ENCODE data around the gene CHST6. TPM values are rescaled to one million over a fixed set of nuclear protein-coding genes. Genes with fewer than 3 reads are reported as not detected.

Gene CHST6
- total RNA-seq (2022; extraction: Qiagen RNA extraction) = 0.10 to 0.27 TPM (median 0.16 TPM) in 5 replicates

DNA sequence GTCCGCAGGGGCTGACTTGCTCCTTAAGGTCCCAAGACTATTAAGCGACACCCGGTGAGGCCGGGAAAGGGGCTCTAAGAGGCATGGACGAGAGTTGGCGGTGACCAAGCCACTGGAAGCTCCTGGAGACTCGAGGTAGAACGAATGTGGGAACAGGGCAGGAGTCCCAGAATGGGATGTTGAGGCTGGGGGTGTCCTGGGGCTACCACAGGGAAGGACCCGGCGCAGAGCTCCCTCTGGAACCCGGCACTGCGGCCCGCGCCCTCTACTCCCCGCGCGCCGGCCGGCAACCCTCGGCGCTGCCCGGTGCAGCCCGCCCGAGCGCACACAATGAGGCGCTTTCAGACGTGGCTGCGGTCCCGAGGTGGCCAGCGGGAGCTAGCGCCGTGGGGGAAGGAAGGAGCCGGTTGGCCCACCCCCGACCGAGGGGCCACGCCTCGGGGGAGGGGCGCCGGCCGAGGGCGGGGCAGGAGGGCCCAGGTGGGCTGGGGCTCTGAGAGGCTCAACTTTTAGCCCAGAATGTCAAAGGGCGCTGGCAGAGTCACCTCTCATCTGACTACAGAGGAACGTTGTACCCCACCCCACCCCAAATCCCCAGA is at the start of gene CHST6:
TSS of gene CHST6 (minus strand) at position 366 of the 599 bp plus-strand sequence. CDS start 15,613 bp downstream, outside the sequence.

GRCh38 chr16:75535901-75536300 is 40.7 kb upstream of the CHST6 start, which contains the start of gene CHST5:
CHST5 (minus strand) TSS chr16:75536108; CDS start chr16:75530384, 5,724 bp downstream.

DNA sequence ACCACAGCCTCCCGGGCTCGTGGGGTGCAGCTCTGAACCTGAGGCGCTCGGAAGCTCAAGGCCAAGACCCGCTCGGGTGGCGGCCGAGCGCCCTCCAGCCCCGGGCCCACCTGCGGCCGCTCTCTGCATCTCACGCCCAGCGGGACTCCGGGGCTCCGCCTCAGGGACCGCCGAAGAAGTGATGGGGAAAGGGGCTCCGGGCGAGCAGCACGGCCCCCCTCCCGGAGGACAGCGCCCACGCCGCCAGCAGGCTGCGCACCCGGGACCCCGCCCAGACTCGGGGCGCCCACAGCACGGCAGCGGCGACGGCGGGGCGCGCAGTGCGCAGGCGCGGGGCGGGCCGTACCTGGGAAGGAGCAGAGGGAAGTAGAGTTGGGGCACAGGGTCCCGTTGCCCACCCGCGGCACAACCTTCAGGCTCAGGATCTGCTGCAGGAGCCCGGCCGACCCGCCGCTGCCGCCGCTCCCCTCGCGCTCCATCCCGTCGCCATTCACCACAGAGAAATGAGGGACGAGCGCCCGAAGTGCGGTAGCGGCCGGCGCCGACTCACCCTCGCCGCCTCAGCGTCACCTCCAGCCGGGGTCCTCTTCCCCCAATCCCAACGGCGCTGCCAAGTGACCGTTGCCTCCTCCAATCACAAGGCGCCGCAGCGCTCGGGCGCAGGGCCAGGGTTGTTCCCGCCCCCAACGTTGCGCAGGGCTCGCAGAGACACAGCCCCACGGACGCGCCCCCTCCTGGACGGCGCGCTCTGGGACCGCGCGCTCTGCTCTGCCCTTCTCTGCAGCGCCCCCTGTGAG is 30.9 kb downstream of the CHST6 start, which contains the start of gene TMEM170A:
TSS of gene TMEM170A (minus strand) at position 568 of the 797 bp plus-strand sequence. CDS start at position 479, 89 bp downstream.

GRCh38 chr16:75432828-75433731 is 62.2 kb downstream of the CHST6 start, which contains the start of gene CFDP1:
CFDP1 (minus strand) TSS chr16:75433503; CDS start chr16:75433352, 151 bp downstream.

Other genes with a start within 250 kb of the CHST6 start
- gene BCAR1, start 243.8 kb downstream of the CHST6 start, total RNA-seq (2022; extraction: Qiagen RNA extraction) = 106 to 126 TPM (median 117 TPM) in 5 replicates
- 65.1 to 75.3 TPM (median 67.1 TPM) in 5 replicates for gene CFDP1, start 61.9 kb downstream of the CHST6 start, total RNA-seq (2022; extraction: Qiagen RNA extraction)
- 14.0 to 16.6 TPM (median 14.8 TPM) in 5 replicates for gene TMEM170A, start 30.8 kb downstream of the CHST6 start, total RNA-seq (2022; extraction: Qiagen RNA extraction)
- 0.16 to 0.35 TPM (median 0.29 TPM) in 3 of 5 replicates, not detected in the others for gene CHST5, start 40.7 kb upstream of the CHST6 start, total RNA-seq (2022; extraction: Qiagen RNA extraction)
- 7.4 to 9.9 TPM (median 9.1 TPM) in 5 replicates for gene TMEM231, start 60.8 kb upstream of the CHST6 start, total RNA-seq (2022; extraction: Qiagen RNA extraction)
- gene GABARAPL2, start 70.9 kb upstream of the CHST6 start, total RNA-seq (2022; extraction: Qiagen RNA extraction) = 80.7 to 90.0 TPM (median 88.0 TPM) in 5 replicates
- 32.9 to 41.5 TPM (median 37.0 TPM) in 5 replicates for gene ADAT1, start 127.8 kb upstream of the CHST6 start, total RNA-seq (2022; extraction: Qiagen RNA extraction)
- gene KARS1, start 152.2 kb upstream of the CHST6 start, total RNA-seq (2022; extraction: Qiagen RNA extraction) = 159 to 177 TPM (median 171 TPM) in 5 replicates
- 42.2 to 45.1 TPM (median 43.8 TPM) in 5 replicates for gene TERF2IP, start 152.3 kb upstream of the CHST6 start, total RNA-seq (2022; extraction: Qiagen RNA extraction)
- gene CPHXL2, start 181.6 kb upstream of the CHST6 start, total RNA-seq (2022; extraction: Qiagen RNA extraction) = not detected in 5 replicates
- gene DUXB, start 206.0 kb upstream of the CHST6 start, total RNA-seq (2022; extraction: Qiagen RNA extraction) = not detected in 5 replicates
- gene CPHXL, start 231.0 kb upstream of the CHST6 start, total RNA-seq (2022; extraction: Qiagen RNA extraction) = not detected in 5 replicates